GM12865 (cell line): ENCODE measurements around the gene ABCA12.
A peak's percentile ranks its signal among the peaks of the same experiment; 100 is the strongest.

Source experiments
- DNase-seq: peaks from one replicate; pipeline ENCODE4 v3.0.0; 2010; ENCODE audit warnings: low read depth
- H3K4me3 ChIP-seq: 2 replicates; pipeline ENCODE4 v1.5.1; 2011; ENCODE audit warnings: mild to moderate bottlenecking, low read depth, low read length, control low read depth
- CTCF ChIP-seq: IDR thresholded peaks from 2 replicates; pipeline ENCODE4 v1.5.1; 2011; ENCODE audit warnings: low read length, control low read depth, low read depth, inconsistent platforms; ENCODE audit not compliant: insufficient read depth; ENCODE audit errors: missing control alignments

ABCA12 gene

GRCh38 chr2:214895469-214895868 is 243.0 kb downstream of the ABCA12 start:
- no peak for DNase-seq
- no peak for TF ChIP-seq CTCF

GRCh38 chr2:214889301-214889700 is 249.1 kb downstream of the ABCA12 start:
- no peak overlapping the region for H3K4me3 ChIP-seq
- DNase-seq, result no peak
- TF ChIP-seq CTCF, result no peak

More at GRCh38 chr2:214895469-214895868, 243.0 kb downstream of the ABCA12 start:
- H3K4me3 ChIP-seq, result no peak overlapping the region

DNA sequence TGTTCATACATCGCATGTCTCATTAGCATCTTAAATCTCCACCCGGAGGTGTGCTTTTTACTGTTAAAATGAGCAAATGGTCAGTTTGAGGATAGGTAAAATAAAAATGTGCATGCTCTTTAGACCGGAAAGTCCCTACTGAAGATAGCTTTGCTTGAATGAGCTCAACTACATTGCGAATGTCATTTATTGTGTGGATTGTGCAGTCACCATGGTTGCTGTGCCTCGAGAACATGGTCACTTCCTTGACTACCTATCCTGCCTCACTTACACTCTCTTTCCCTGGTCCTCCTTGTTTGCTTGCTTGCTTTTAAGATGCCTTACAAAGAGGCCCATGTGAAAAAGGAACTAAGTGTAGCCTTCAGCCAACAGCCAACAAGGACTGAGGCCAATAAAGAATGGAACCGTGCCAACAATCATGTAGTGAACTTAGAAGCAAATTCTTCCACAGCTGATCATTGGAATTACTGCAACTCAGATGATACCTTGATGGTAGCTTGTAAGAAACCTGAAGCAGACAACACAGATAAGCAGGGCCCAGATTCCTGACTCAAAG is 256.7 kb downstream of the ABCA12 start:
- peak; percentile 12 for DNase-seq
- TF ChIP-seq CTCF, result no peak
- no peak overlapping the region for H3K4me3 ChIP-seq
